Measurements from ENCODE around the gene FMR1.

FMR1 gene

DNA sequence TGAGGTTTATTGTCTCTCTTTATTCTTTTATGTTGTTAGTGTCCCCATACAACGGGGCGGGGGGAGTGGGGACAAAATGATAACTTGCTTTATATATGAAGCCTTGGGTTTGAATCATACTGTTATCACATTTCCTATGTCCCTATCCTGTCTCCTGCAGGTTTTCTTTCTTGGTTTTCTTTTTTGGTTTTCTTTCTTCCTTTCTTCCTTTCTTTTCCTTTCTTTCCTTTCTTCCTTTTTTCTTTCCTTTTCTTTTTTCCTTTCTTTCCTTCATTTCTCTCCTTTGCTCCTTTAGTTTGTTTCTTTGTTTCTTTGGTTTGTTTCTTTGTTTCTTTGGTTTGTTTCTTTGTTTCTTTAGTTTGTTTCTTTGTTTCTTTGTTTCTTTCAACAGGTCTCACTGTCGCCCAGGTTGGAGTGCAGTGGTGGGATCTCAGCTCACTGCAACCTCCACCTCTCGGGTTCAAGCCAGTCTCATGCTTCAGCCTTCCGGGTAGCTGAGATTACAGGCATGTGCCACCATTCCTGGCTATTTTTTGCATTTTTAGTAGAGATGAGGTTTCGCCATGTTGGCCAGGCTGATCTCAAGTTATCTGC is 4.8 kb downstream of the FMR1 start:
- DNase-seq (ENCODE audit: low read depth in 3 of 3): no peak

DNA sequence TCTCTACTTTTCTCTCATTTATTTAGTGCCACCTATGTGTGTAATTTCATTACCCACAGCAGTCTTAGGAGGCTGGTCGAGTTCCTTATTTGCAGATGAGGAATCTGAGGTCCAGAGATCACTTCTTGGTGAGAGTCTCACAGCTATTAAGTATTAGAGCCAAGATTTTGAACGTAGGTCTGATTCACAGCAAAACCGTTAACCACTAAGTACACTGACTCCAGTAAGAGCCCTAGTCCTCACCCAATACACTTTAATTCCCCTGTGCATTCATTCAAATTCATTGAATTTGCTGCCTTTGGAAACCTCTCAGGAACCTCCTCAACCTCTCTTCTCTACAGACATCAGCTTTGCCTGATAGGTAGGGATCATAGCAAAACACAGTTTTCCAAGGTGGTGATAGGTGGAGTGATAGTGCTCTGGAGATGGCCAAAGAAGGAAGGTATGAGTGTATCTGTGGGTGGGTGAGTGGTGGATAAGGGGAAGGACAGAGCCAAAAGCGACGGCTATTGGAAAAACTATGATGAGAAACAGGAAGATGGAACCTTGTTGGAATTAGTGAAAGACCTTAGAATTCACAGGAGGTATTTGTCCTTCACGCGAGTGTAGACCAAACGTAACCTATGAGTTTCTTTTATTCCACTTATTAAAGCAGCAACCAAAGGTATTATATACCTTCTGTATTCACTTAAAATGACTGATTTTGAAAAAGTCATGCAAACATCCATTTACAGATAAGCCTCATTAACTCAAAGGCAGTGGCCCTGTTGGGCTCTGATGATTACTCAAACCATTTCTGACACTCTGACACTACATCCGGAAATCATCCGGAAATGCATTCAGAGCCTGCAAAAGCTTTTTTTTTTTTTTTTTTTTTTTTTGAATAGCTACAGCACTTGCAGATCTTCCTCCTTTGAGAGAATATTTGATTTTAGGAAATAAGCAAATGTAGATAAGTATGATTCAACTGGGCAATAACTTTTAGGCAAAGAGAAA is 6.3 kb downstream of the FMR1 start:
- DNase-seq (ENCODE audit: low read depth in 3 of 3): no peak

DNA sequence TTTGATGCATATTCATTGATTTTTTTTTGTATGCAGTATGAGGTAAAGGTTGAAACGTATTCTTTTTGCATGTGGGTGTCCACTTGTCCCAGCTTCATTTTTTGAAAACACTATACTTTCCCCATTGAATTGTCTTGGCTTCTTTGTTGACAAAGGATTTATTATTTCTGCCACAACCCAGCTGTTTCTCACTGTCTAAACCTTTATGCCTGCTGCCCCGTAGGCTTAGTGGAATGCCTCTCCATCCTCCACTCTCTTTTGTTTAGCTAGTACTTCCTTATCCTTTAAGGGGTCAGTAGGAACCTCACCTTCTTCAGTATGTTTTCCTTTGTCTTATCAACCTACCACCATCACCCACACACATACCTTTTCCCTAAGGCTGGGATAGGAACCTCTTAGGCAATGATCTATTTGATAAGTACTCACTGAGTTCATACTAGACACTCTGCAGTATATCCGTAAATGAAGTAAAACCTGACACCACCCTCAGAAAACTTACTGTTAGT is 8.5 kb downstream of the FMR1 start:
- no peak for DNase-seq (ENCODE audit: low read depth in 3 of 3)

DNA sequence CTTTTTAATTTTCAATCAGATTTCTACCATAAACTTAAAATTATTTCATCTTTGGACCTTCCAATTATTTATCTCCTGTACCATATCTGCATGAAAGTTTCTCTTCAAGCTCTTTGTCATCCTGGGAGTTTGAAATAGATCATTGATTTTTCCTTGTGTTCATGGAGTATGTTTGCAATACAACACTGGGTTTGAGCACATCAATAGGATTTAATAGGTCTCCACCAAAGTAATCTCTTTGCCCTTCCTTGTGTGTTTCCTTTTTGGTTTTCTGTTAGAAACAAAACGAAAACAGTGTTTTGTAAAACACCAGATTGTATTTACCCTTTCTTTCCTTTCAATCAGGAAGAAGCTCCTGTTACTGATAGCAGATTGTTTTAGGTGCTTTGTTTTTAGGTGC is 11.9 kb downstream of the FMR1 start:
- DNase-seq (ENCODE audit: low read depth in 3 of 3): no peak

DNA sequence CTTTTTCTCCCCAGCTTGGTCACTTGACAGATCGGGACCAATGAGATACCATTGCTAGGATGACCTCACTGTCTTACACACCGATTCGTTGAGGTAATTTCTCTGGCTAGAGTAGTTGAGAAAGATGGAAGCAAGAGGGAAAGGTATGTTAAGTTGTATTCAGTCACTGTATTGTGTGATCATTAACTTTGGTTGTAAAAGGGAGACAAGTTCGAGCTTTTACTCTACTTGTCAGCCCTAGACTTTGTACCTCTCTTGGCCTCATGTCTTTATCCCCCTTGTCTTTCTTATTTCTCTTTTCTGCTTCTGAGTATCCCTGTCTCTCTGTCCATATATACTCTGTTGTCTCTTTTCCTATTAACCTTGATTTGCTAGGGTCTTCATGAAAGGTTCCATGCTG is 15.5 kb downstream of the FMR1 start:
- no peak for DNase-seq (ENCODE audit: low read depth in 3 of 3)

DNA sequence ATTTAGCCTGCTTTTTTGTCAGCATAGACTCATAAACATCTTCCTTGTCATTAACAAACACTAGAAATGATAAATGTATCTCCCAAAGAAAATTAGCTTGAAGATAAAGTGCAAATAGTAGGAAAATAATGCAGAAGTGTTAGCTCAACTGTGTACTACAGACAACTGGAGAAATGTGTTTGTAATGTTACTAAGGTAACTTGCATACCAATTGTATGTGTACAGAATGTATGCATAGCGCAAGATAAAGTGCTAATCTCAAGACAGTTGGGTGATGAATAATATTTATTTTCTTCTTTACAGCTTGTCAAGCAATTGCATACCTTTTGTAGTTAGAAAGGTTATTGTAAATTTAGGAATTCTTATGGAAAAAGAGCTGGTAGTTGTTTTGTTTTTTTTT is 22.1 kb downstream of the FMR1 start:
- no peak for DNase-seq (ENCODE audit: low read depth in 3 of 3)

DNA sequence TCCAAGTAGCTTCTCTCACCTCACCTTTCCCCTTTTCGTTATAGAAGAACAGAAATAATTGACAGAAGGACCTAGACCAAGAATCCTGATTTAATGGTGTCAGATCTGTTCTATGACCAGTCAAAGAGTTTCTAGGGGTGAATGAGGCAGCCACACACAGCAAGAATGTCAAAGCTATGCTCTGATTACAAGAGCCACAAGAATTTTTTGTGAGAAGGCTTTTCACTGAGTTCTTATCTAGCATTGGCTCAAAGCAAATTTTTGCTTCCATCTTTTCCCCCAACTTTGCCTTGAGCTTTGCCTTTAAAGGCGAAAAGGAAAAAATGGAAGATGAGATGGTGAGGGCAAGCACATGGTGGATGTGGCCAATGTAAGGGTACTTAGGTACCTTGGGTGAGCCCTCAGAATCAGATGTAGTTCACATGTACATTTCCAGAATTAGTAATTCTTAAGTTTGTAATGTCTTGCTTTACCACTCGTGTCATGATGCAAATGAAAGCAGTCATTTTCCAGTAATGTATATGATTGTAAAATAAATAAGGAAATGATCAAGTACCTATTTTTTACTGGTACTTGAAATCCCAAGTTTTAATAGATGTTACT is 23.5 kb downstream of the FMR1 start:
- DNase-seq (ENCODE audit: low read depth in 3 of 3): no peak

DNA sequence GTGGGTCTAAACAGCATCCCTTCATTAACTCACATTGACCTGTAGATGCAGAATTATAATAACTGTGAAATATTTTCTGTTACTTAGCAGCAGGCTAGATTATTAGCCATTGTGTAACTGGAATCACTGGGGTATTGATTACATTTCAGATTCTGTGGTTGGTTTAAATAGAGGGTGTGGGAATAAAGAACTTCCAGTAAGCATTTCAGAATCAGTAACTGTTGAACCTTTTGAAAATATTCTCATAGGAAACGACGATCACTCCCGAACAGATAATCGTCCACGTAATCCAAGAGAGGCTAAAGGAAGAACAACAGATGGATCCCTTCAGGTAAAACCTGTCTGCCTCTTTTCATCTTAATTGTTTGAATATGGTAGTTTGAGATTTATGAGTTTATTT is 33.6 kb downstream of the FMR1 start:
- DNase-seq (ENCODE audit: low read depth in 3 of 3): no peak

DNA sequence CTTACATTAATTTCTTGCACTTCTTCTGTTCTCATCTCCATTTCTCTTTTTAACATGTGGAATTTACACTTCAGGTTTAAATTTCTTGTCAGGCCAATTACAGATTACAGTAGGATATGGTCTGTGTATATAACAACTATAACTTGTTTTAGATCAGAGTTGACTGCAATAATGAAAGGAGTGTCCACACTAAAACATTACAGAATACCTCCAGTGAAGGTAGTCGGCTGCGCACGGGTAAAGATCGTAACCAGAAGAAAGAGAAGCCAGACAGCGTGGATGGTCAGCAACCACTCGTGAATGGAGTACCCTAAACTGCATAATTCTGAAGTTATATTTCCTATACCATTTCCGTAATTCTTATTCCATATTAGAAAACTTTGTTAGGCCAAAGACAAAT is 36.8 kb downstream of the FMR1 start:
- no peak for DNase-seq (ENCODE audit: low read depth in 3 of 3)

DNA sequence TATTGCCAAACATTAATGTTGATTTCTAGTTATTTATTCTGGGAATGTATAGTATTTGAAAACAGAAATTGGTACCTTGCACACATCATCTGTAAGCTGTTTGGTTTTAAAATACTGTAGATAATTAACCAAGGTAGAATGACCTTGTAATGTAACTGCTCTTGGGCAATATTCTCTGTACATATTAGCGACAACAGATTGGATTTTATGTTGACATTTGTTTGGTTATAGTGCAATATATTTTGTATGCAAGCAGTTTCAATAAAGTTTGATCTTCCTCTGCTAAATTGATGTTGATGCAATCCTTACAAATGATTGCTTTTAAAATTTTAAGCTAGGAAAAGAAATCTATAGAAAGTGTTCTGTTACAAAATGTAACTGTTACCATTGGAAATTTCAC is 38.6 kb downstream of the FMR1 start:
- no peak for DNase-seq (ENCODE audit: low read depth in 3 of 3)

DNA sequence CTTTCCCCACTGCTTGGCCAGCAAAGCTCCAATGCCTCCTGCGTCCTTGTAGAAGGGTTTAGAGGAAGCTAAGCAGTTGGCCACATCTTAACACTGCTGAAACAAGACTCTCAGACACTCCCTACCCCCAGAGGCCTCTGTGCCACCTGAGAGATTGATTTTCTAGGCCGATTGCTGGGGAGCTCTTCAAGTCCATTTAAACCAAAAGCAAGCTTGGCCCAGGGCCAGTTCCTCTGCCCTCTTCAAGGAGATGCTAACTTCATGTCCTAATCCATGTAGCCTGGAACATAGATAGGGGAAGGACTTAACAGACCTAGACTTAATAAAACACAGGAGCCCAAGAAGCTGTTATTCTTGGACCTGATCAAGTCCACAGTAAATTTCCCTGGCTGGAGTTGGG is 42.3 kb downstream of the FMR1 start:
- no peak for DNase-seq (ENCODE audit: low read depth in 3 of 3)

DNA sequence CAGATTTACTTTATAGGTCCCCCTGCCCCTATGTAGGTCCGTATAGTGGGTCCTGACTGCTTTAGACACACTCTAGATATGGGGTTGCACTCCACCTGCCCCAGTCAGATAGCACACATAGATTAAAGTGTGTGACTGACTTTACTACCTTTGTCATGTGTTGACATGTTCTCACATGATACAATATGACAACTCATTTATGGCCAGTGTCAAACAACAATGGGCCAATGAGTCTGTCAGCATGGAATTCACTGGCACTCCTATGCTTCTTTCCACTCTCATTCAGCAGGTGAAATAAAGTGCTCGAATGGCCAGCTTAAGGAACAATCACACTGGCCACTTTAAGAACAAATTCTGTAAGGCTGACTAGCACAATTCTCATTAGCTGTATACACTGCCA is 45.6 kb downstream of the FMR1 start:
- no peak for DNase-seq (ENCODE audit: low read depth in 3 of 3)

DNA sequence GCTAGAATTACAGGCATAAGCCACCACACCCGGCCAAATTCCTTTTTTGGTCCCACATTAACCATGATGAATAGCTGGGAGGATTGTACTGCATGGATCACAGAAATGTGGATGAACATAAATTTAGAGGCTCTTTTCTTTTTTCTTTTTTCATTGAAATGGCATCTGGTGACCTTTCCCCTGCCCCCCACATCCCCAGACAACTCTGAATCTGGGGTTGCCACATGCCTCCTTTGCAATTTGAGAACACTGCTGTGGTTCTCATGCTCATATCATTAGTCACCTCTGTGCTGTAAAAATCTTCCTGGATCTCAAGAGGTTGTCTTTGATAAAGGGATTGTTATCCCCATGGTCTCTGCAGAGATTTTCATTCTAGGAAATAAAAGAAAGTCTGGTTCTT is 46.6 kb downstream of the FMR1 start:
- no peak for DNase-seq (ENCODE audit: low read depth in 3 of 3)

DNA sequence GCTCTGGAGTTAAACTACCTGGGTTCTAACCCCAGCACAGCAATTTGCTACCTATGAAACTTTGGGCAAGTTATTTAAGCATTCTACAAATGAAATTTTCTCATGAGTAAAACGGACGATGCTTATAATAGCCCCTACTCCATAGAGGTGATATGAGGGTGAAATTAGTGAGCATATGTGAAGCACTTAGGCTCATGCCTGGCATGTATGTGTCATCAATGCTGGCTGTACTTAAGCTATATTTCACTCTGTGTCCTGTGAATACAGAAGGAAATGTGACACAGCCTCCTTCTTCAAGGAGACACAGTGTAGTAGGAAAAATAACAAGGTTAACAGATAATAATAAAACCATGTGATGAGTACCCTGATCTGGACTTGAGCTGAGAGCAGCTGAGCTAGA is 49.0 kb downstream of the FMR1 start:
- no peak for DNase-seq (ENCODE audit: low read depth in 3 of 3)

DNA sequence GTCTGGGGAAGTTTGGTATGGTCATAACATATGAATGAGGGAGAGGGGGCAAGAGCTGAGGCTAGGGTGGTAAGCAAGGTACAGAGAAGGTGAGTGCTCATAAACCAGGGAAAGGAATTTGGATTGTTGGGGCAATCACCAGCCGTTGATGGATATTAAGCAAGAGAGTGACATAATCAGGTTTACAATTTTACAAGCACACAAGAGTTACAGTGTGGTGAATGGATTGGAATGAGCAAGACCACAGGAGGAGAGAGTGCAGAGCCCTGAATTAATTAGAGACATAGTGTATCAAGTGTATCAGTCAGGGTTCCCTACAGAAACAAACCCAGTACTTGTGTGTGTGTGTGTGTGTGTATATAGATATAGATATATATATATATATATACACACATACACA is 50.8 kb downstream of the FMR1 start:
- no peak for DNase-seq (ENCODE audit: low read depth in 3 of 3)

DNA sequence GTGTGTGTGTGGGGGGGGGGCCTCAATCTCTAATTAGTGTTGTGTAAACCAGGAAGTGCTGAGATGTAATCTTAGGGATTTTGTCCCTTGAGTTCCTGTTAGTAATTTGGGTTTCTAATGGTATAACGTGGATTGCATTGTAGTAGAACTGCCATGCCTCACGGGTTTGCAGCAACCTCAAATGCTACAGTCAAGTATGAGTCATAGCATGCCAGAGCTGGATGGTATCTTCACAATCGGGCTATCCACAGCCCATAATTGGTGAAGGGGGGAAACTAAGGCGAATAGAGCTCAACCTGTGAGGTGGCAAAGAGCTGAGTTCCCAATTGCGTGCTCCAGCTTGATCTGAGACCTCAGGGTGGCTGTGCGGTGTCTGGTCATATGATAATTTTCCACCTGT is 67.2 kb downstream of the FMR1 start:
- DNase-seq (ENCODE audit: low read depth in 3 of 3): no peak

DNA sequence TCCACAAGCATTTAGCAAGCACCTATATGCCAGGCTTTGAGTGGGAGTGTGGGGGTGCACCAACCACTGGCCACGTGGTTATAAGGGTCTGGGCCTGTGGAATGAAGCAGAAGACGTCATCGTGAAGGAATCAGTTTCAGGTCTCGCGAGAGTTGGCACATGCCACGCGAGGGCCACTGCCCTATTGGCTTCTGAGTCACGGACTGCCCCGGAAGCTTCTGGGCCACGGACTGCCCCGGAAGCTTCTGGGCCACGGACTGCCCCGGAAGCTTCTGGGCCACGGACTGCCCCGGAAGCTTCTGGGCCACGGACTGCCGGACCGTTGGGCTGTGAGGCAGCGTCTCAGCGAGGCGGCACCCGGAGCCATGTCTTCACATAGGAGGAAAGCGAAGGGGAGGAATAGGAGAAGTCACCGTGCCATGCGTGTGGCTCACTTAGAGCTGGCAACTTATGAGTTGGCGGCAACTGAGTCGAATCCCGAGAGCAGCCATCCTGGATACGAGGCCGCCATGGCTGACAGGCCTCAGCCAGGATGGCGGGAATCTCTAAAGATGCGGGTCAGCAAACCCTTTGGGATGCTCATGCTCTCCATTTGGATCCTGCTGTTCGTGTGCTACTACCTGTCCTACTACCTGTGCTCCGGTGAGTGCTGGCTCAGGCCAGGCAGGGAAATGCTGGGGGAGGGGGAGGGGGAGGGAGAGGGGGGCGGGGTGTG is 69.5 kb downstream of the FMR1 start, which contains the start of gene FMR1NB:
Gene FMR1NB (plus strand): TSS at position 300 of the 715 bp plus-strand sequence. CDS start 66 bp downstream, at position 366.
- no peak for DNase-seq (ENCODE audit: low read depth in 3 of 3)

Measured in stimulated activated CD4-positive, alpha-beta T cell treated with anti-CD3 and anti-CD28 coated beads, TNF-alpha, amount 100 ng/mL, for 48 hours (primary cell).